GM21786 (cell line): ENCODE measurements around the gene HINT2.

Experiments
- ATAC-seq: cut with Tn5 transposase; IDR thresholded peaks from one replicate; pipeline ENCODE4 v1.9.1; 2021; ENCODE audit not compliant: unreplicated experiment

Gene HINT2

GRCh38 chr9:35841645-35841900, 26.7 kb upstream of the HINT2 start:
- ATAC-seq: no peak

DNA sequence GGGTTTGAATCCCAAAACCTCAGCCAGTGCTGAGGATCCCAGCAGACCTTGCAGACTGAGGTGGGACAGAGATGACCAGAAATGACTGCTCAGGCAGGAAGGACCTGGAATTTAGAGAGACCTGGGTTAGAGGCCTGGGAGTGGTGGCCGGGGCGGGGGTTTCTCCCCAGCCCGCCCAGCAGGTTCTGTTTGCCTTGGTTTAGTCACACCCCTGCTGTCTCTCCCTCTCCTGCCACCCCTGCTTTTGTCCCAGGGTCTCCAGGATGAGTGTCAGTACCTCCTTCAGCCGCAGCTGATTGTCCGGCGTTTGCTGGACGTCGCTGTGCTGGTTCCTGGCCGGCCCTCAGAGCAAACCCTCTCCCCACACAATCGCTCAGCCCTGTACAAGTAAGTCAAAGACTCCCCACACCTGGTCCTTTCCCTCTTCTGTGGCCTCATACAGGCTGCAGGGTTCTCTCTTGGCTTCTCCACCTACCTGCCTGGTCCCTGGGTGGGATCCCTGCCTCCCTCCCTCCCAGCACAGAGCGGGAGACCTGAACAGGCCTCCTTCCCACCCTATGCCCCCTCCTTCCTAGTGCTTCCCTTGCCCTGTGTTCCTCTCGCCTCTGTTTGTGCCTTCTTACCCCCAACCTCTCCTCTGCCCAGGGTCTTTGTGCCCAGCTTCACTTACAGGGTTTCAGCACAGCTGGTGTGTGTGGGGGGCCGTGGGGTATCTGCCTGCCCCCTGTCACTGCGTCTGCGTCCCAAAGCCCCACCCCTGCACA, 26.2 kb upstream of the HINT2 start:
- ATAC-seq: no peak

DNA sequence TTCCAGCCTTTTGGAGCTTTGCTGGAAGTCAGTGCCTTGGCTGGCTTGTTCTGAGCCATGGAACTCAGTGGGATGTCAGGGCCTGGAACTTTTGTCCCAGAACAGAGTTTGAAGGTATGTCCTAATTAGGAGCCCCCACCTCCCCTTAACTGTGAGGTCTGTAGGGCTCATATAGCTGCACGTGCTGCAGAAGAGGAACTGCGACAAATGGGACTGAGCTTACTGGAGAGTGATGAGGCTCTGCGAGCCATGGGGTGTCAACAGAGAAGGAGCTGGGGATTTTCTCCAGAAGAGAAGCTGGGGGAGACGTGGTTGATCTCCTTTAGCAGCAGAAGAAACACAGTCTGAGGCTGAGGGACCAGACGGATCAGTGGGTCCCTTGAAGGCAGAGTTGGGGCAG, 25.1 kb upstream of the HINT2 start:
- ATAC-seq: no peak

DNA sequence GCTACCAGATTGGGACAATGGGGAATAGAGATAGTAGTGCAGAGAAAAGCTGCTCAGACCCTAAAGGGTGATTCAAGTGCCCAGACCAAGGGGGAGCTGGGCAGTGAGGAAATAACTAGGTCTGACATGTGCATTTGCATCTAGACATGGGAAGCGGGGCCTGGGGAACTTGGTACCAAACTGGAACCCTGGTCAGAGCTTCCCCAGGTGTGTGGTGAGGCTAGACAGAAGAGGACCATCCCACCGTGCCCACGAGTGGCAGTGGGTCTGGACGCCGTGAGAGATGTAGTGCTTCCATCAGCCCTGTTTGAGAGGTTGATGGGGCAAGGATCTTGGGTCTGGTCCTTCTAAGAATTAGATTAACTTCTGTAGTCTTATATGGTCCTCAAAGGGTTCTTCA, 21.8 kb upstream of the HINT2 start:
- ATAC-seq: no peak

- ATAC-seq: no peak
Measured at GRCh38 chr9:35835766-35836165, 20.9 kb upstream of the HINT2 start.

- no peak for ATAC-seq
Measured at GRCh38 chr9:35835216-35835632, 20.4 kb upstream of the HINT2 start.

DNA sequence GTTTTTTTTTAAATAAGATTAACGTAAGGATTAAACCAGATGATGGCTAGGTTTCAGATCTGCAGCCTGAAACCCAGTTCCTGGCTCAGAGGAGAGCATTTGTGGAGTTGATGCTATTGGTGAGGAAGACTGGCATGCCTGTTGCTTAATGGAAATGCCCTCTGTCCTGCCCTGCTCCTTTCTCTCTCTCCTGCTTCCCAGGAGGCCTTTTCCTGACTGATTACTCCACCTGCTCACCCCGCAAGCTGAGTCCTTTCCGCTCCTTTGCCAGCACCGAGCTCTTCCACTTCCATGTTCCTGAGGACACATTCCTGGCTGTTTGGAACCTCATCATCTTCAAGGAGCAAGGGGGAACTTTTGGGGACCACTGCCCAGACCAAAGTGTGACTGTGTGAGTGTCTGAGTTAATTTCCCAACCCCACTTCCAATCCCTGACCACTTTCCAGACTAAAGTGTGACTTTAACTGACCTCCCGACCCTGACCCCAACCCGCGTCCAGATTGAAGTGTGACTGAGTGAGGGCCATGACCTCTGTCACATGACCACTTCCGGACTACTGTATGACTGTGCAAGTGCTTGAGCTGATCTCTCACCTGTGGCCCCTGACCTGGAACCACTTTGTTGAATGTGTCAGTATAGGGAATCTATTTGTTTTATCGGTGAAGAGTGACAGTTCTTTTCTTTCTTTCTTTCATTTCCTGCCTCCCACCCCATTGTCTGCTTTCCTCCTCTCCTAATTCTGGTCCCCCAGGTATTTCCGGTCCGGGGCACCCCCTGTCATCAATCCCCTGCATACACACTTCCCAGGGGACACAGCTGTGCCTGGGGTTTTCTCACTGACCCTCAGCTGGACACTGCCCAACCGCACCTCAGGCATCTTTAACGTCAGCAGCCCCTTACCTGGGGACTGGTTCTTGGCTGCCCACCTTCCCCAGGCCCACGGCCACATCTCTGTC, 19.7 kb upstream of the HINT2 start:
- no peak for ATAC-seq

- ATAC-seq: no peak
Measured at GRCh38 chr9:35832814-35833213, 18.0 kb upstream of the HINT2 start.

- ATAC-seq: no peak
Measured at GRCh38 chr9:35831040-35831439, 16.2 kb upstream of the HINT2 start.

GRCh38 chr9:35829764-35830096, 14.9 kb upstream of the HINT2 start:
- ATAC-seq: no peak

DNA sequence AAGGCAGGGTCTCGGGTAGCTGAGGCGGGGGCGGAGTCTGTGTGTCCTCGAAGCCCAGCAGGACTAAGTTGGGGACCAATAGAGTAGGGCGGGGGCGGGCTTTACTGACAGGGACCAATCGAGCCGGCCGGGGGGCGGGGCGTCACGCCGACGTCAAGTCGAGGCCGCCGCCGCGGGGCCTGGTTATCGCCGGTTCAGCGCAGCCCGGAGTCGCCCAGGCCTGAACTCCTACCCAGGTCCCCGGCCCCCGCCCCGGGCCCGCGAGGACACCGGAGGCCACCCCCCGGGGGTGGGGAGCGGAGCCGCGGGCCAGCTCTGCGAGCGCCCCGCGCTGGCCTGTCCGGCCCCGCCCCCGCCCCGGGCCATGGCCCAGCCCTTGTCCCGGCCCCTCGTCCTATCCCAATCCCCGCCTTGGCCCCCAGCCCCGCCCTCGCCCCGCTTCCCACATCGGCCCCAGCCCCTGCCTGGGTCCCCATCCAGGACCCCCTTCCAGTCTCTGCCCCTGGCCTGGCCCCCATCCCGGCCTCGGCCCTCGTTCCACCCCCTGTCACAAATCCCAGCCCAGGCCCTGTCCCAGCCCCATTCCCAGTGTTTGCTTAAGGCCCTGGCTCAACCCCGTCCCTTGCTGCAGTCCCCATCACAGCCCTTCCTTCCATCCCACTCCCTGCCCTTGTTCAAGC, 14.4 kb upstream of the HINT2 start, which contains the start of gene TMEM8B:
Gene TMEM8B (plus strand): TSS at position 145 of the 680 bp plus-strand sequence. CDS start 220 bp downstream, at position 365.
- ATAC-seq: peak; percentile 76

GRCh38 chr9:35828716-35829083, 13.9 kb upstream of the HINT2 start, which contains the start of gene FAM221B:
FAM221B (minus strand) TSS chr9:35828732; CDS start chr9:35826161, 2,571 bp downstream.
- ATAC-seq: no peak

DNA sequence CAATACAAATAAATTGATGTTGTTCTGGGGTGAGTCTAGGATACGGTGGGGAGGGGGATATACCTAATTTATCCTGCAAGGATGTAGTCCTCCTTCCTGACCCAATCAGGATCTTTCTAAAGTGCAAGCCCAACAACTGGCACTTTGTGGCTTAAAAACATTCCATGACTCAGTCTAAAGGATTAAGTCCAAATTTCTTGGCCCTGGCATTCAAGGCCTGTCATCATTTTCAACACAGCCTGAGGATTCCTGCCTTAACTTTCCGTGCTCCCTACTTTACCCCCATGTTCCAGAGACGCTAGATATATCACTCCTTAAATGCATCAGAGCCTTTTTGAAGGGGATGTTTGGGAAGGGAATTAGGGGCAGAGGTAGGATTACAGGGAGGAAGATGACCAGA, 12.6 kb upstream of the HINT2 start:
- ATAC-seq: no peak

GRCh38 chr9:35826071-35826701, 11.3 kb upstream of the HINT2 start:
- no peak for ATAC-seq

- ATAC-seq: no peak
Measured at GRCh38 chr9:35822926-35823325, 8.1 kb upstream of the HINT2 start.

GRCh38 chr9:35820076-35820475, 5.2 kb upstream of the HINT2 start:
- no peak for ATAC-seq

DNA sequence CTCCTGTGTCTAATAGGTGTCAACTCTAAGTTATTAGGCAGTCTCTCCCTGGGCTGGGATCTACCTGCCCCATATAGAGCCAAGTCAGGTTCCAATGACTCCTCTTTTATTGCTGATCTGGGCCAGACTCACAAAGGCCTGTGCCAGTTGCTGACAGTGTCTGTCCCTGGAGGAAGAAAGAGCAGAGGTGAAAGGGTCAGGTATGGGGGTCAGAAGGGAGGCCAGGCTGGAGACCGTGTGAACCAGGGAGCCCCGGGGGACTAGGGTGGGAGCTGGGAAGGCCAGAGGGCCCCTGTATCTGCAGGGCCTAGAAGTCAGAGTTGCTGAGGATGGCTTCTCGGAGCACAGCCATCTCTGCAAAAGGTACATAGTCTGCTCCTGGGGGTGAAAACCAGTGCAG, 3.5 kb upstream of the HINT2 start:
- ATAC-seq: no peak

GRCh38 chr9:35816708-35817107, 1.9 kb upstream of the HINT2 start:
- no peak for ATAC-seq

DNA sequence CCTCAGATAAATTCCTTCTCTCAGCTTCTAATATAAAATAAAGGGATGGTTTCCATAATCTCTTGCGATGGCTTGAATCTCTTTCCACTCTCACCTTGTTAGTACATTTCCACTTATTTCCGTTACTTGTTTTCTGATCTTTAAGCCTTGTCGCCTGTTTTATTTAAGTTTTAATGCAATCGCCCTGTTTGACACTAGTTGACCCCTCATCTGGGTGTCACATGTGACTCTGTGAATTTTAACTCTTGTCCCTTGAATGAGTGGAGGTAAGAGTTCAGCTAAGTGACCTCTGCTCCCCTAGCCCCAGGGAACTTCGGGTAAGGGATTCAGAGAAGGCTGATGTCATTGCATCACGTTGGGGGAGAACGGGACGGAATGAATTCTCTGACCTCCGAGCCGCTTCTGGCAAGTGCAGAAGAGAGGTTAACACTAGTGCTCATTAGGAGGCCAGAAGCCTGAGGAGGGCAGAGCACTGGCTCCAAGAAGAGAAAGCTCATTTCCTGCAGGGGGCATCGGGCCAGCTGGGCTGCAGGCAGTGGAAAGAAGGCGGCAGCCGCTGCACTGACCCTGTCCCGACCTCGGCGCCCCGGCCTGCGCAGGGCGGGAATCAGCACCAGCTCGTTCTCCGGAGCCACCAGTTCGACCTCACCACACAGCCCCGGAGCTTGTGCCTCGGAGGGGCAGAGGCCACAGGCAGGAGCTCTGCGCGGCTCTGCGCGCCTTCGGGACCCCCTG, 569 bp downstream of the HINT2 start:
- peak; percentile 25 for ATAC-seq

DNA sequence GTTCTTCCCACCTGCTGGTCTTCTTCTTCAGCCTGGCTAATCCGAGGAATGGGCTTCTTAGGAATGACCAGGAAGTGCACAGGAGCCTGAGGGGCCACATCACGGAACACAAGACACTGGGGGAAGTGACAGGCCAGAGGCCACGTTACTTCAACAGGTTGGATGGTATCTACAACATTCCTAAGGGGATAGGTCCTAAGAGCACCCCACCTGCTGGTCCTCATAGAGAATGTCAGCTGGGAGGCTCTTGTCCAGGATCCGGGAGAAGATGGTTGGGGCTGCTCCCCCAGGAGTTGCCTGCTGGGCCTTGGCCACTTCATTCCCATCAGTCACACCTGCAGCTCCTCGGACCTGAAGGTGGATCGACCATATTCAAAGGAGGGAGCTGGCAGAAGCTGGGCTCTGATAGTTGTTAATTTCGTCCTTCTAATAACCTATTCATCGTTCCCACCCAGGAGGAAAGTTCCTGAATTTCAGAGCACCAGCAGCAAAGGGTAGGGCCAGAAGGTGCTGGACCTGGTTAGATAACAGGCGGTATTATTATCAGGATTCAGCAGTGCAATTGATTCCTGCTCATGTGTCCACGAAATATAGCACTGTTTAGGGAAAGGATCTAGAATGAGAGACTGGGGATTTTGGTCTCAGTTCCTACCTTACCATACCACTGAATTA, 1.3 kb downstream of the HINT2 start:
- no peak for ATAC-seq
